NOMO-1 treated with dmso at 0.1 percent for 144 hours (cell line): Measurements from ENCODE around the gene DDX23.
"Not testable (repeated sequence)": the region's sequence is repeated elsewhere in the genome, so short reads cannot be mapped to it uniquely, and the experiment has no call there.

Experiments
- DNase-seq: peaks from one replicate; lab custom pipeline; 2025; ENCODE audit not compliant: unreplicated experiment; lab: John Stamatoyannopoulos, UW

The DDX23 gene

DNA sequence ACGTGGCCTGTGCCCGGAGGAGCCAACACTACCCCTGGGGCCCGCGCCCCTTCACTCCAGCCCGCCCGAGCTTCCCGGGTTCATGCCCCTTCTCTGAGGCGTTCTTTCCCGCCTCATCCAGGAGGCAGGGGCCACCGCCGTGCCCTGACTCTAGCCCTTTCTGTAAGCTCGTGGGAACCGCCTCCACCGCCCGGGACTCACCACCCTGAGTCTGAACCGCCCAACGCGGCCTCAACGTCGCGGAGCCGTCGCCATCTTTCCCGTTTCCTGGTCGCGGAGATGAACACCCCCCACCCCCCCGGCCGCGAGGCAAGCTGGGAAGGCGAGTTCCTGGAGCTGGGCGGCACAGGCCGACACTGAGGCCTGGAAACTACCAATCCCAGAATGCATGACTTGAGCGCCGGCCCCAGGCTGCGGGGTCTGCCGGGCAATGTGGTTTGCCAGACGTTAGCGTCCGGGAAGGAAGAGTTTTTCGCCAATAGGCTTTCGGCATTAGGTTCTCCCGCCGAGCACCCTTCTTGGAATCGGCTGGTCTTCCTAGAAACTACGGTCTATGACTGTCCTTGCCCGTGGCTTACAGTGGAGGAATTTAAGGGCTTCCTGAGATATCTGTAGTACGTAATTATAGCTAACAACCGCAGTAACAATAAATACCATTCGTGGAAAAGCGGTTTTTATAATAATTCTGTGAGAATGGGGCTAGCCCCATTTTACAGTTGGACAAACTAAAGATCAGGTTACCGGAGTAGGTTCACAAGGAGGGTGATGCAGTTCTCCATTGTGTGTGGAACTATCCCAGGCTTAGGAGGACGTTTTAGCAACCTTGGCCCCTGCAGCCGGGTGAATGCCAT, at the start of gene DDX23:
Gene DDX23 (minus strand): TSS at position 281 of the 851 bp plus-strand sequence. CDS start 6,381 bp downstream, outside the sequence.
- peak; percentile 99 for DNase-seq

DNA sequence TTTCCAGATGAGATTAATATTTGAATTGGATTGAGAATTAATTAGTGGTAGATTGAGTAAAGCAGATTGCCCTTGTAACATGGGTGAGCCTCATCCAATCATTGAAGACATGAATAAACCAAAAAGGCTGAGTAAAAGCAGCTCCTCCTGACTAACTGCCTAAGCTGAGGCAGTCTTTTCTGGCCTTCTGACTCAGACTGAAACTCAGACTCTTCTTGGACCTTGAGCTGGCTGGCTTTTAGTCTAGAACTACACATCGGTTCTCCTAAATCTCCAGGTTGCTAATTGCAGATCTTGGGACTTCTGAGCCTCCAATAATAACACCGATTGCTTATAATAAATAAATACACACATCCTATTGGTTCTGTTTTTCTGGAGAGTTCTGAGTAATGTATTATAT, 49.3 kb upstream of the DDX23 start:
- no peak for DNase-seq

GRCh38 chr12:48899651-48900050, 47.7 kb upstream of the DDX23 start:
- no peak for DNase-seq

DNA sequence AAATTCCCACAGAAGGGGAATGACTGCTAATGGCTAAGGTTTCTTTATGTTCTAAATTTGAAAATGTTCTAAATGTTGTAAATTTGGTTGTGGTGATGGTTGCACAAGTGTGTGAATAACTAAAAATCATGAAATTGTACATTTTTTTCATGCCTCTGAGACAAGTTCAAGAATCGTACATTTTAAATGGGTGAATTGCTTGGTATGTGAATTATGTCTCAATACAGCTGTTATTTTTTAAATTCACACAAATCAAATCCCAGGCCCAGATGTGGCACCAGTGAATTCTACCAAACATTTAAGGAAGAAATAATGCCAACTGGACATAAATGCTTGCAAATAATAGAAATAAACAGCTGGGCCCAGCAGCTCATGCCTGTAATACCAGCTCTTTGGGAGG, 42.3 kb upstream of the DDX23 start:
- DNase-seq = no peak

DNA sequence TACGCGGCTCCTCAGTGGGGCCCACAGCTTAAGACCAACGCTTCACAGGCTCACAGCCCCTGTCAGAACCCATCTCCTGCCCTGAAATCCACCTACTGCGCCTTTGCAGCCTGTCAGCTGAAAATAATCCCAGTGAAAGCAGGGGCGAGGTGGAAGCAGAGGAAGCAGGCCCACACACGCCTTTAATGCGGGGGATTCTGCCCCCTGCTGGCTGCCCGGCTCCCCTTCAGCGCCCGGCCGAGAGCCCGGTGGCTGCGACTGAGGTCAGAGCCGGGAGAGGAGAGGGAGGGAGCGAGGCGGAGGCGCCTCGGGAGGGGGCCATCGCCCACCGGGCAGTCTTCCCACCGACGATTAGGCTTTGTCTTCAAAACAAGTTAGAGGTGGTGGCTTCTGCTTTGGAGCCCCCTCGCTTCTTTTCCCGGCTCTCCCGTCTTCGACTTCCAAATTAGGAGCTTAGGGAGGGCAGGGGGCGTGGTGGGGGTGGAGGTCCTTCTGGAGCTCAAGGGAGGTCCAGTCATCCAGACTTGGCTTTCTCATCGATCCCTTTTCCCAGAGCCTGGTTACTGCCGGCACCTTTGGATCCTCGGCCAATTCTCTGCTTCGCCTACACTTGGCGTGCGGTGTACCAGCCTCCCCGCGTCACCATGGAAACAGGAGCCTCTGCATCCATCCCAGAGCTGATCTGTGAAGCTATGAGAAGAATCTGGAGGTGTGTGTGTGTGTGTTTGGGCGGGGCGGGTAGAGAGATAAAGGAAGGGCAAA, 38.9 kb upstream of the DDX23 start:
- DNase-seq = peak; percentile 38

DNA sequence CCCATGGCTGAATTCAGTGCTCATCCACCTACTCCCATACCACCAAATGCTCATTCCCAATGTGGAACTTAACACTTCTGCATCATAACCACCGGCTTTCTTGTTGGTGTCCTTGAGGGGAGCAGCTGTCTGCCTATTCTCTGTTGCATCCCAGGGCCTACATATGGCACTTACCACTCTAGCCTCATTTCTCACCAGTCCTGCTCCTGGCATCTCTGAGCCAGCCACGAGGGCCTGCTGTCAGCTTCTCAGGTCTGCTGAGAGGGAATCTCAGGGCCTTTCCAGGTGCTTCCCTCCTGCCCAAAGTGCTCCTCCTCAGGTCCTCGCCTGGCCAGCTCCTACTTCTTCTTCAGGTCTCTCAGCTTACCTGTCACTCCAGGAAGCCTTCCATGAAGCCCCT, 37.7 kb upstream of the DDX23 start:
- DNase-seq = no peak

GRCh38 chr12:48883305-48884161, 31.6 kb upstream of the DDX23 start:
- no peak for DNase-seq

DNA sequence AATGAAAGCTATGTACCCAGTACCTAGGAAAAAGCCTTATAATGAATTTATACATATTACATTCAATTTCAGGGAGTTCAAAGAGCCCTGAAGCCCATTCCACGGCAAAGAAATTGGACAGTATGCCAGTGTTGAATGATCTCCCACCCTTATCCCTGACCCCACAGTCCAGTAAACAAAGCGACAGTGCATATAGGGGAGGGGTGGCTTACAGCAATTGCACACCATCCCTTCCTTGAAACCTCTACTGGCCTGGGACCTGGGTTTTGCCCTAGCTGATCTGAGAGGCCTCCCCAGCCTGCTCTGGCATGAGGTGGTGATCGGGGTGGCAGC, 31.0 kb upstream of the DDX23 start:
- no peak for DNase-seq

GRCh38 chr12:48882315-48882687, 30.3 kb upstream of the DDX23 start:
- no peak for DNase-seq

DNA sequence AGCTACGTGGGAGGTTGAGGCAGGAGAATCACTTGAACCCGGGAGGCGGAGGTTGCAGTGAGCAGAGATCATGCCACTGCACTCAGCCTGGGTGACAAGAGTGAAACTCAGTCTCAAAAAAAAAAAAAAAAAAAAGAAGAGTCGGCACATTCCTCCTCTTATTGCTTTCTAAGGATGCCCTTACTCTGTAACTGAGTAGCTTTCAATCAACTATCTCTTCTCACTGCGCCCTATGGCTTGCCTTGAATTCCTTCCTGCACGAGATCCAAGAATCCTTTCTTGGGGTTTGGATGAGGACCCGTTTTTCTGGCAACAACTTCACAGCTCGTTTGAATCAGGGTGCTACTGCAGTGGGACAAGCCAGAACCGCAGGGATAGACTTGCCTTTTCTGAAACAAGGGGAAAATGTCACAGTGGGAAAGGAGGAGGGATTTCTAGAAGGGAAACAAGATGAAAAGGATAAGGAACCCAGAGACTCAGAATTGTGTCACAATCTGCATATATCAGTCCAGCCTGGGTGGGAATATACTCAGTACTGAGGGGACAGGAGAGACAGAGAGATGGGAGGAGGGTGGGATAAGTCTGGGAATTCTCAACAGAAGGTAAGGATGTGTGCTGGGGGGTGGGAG, 29.8 kb upstream of the DDX23 start:
- DNase-seq = no peak

DNA sequence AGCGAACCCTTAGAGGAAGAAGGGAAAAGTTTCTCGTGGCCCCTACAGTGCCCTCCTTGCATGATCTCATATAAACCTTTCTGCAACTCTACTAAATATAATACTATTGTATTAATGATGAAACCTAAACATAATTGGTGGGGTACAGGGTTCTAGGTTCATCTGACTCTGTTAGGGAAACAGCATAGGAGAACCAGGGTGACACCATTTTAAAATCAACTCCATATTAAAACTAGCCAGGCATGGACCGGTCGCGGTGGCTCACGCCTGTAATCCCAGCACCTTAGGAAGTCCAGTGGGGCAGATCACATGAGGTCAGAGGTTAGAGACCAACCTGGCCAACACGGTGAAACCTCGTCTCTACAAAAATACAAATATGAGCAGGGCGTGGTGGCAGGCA, 28.7 kb upstream of the DDX23 start:
- no peak for DNase-seq

DNA sequence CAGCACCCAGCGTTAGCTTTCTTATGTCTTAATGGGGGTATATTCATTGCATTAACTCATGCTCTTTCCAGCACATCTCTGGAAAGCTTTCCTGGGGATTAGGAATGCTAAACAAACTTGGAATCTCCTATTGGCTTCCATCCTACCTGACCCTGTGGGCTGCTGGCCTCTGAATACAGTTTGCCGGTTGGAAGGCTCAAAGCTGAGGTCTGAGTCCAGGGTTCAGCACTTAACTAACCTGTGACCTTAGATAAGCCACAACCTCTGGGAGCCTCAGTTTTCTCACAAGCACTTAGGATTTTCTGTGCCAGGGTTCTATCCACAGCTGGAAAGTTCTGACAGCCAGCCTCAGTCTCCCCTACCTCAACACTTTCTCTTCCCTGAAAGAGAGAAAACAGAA, 26.6 kb upstream of the DDX23 start:
- no peak for DNase-seq

GRCh38 chr12:48875944-48876515, 24.1 kb upstream of the DDX23 start:
- no peak for DNase-seq

GRCh38 chr12:48873534-48873933, 21.6 kb upstream of the DDX23 start:
- not testable (repeated sequence) for DNase-seq

- DNase-seq = no peak
These were observed 21.1 kb upstream of the DDX23 start for GRCh38 chr12:48873096-48873495.

DNA sequence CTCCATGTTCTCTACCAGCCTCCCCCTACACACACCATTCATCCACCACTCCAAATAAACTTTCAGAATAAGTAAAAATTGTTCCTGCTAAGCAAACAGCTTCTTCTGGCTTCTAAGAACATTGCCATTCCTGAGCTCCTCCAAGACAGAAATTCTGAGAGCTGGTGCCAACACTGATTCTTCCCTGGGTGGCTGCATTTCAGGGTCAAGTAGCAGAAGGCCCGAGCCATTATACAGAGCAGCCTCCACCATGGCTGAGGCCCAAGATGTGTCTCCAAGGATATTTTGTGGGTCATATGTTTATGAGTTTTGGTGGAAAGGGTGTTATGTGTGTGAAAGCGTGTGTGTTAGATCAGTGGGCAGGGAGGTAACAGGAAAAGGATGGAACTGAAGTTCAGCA, 17.2 kb upstream of the DDX23 start:
- no peak for DNase-seq

DNA sequence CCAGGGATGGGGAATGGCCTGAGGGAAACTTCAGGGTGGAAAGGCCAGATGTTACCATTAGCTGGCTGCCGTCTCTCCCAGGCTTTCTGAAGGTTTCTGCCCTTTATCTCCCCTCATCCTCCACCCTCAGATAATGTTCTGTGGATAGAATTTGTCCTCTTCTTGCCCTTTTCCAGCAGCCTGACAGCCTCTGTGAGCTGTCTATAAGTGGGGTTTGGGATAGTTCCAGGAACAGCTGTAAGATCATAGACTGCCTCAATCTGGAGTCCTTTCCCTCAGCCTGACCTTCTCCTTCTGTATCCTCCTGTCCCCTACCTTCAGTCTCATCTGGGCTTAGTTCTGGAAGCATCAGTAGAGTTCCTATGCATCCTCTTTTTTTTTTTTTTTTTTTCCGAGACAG, 16.5 kb upstream of the DDX23 start:
- no peak for DNase-seq

DNA sequence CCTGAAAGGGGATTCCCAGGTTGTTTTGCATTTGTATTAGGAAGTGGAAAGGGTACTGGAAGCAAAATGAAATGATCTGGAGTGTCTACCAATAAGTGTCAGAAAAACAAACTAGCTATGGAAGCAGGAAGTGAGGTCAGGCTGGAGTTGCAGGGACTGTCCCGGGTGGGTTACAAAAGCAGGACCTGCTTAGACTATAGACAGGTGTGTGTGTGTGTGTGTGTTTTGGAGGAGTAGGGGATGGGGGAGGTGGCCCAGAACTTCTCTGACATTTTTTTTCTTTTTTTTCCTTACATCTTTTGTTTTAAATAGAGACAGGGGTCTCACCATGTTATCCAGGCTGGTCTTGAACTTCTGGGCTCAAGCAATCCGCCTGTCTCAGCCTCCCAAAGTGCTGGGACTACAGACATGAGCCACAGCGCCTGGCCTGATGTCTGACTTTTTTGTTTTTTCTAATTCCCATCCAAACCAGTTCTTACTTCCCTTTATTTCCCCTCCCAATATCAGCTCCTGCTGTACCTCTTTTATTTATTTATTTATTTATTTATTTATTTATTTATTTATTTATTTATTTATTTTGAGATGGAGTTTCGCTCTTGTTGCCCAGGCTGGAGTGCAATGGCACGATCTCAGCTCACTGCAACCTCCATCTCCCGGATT, 14.2 kb upstream of the DDX23 start:
- no peak for DNase-seq

- DNase-seq = peak; percentile 85
These were observed 13.5 kb upstream of the DDX23 start, which contains the start of gene RND1 for GRCh38 chr12:48865281-48866051. Gene RND1 (minus strand): TSS chr12:48865870. CDS start chr12:48865767, 103 bp downstream.
